ENCODE data around the gene ANTXRL. TPM values are rescaled to one million over a fixed set of nuclear protein-coding genes. Genes with fewer than 3 reads are reported as not detected.
A peak's percentile ranks its signal among the peaks of the same experiment; 100 is the strongest.
"Not testable (repeated sequence)": the region's sequence is repeated elsewhere in the genome, so short reads cannot be mapped to it uniquely, and the experiment has no call there.

Gene ANTXRL
- total and polyA plus RNA-seq, 2 experiments from 2014 or later = not detected

GRCh38 chr10:46277840-46278239, 9.0 kb upstream of the ANTXRL start (continued):
- no peak for TF ChIP-seq ZNF462 (CRISPR knock-in tag; IDR thresholded peaks at IDR 0.05)
- TF ChIP-seq REST (IDR thresholded peaks at IDR 0.05; ENCODE audit: unreplicated experiment) = no peak

GRCh38 chr10:46282421-46282831, 4.4 kb upstream of the ANTXRL start:
- H3K36me3 Mint-ChIP-seq (ENCODE audit: low read depth); H3K9me2 ChIP-seq (ENCODE audit: insufficient read depth); H3F3A ChIP-seq (replicated peaks; ENCODE audit: low read depth); H3K27ac Mint-ChIP-seq; H3K9me3 Mint-ChIP-seq; DNase-seq (ENCODE audit: low spot score); H3K79me2 ChIP-seq (replicated peaks; ENCODE audit: insufficient read depth); H2AFZ ChIP-seq; H4K20me1 ChIP-seq (replicated peaks; ENCODE audit: insufficient read depth); H3K36me3 ChIP-seq (ENCODE audit: insufficient read depth); H3K27ac ChIP-seq (ENCODE audit: low read depth): not testable (repeated sequence)
- H3K4me3 ChIP-seq = peak overlapping the region; percentile 73
- Mint-ChIP-seq H3K27me3 (ENCODE audit: insufficient read depth, low read depth, poor library complexity) (peaks cover 42% of the 10 kb centered on the region), H3K4me3 (peak overlapping the region; percentile 70), H3K4me1 (peaks cover 10% of the 10 kb centered on the region)
- peak; percentile 36 for ATAC-seq
- H3K4me1 ChIP-seq (ENCODE audit: insufficient read depth) = peaks cover 15% of the 10 kb centered on the region
- H3K4me2 ChIP-seq = peak overlapping the region; percentile 90
- peaks cover 51% of the 10 kb centered on the region for H3K27me3 ChIP-seq (ENCODE audit: insufficient read depth)

Measured in GM23338 (cell line).